HG02588 (cell line): ENCODE measurements around the gene CCDC85A.

Experiments
- ATAC-seq: cut with Tn5 transposase; IDR thresholded peaks from one replicate; pipeline ENCODE4 v1.9.1; 2021; ENCODE audit warnings: mild to moderate bottlenecking, moderate library complexity; ENCODE audit not compliant: unreplicated experiment

CCDC85A gene

DNA sequence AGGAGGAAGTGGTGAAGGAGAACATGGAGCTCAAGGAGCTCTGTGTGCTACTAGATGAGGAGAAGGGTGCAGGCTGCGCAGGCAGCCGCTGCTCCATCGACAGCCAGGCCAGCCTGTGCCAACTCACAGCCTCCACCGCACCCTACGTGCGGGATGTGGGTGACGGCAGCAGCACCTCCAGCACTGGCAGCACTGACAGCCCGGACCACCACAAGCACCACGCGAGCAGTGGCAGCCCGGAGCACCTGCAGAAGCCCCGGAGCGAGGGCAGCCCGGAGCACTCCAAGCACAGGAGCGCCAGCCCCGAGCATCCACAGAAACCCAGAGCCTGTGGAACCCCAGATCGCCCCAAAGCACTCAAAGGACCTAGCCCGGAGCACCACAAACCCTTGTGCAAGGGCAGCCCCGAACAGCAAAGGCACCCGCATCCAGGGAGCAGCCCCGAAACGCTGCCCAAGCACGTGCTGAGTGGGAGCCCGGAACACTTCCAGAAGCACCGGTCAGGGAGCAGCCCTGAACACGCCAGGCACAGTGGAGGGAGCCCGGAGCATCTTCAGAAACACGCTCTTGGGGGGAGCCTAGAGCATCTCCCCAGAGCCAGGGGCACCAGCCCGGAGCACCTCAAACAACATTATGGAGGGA lies 9.0 kb downstream of the CCDC85A start:
- ATAC-seq = no peak

DNA sequence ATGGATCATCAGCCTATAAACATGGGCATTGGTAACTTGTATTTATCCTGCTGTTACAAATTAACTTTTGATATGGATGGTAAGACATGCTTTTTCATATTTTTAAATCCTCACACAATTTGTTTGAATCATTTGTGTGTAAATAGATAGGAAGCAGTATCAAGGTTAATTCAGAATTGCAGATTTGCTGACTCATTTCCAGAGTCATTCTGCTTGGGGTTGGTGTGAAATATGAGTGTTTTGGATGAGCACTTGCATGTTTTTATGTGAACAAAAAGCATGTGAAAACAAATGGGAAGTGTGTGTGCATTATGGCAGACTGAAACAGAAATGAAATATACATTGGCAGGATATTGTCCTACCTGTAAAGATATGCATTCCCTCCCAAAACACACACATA lies 11.8 kb downstream of the CCDC85A start:
- ATAC-seq = no peak

GRCh38 chr2:56197816-56198215 lies 14.0 kb downstream of the CCDC85A start:
- no peak for ATAC-seq

DNA sequence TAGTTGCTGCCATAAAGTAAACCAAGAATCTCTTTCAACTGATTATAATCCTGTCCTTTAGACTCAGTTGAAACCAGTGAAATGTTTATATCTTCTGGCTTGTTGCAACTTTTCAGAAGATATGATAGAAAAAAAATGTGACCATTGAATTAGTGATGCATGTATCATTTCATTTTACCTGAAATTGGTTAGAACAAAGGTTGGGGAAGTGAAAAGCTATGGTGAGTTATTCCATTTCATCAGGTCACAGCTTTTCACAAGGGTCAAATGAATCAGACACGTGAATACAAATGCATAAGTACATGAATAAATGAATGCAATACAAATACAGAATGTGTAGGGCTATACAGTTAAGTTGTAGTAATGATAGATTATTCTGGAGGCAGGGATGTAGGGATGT lies 15.1 kb downstream of the CCDC85A start:
- ATAC-seq = no peak

- no peak for ATAC-seq
Observed at GRCh38 chr2:56199492-56199891, 15.7 kb downstream of the CCDC85A start.

DNA sequence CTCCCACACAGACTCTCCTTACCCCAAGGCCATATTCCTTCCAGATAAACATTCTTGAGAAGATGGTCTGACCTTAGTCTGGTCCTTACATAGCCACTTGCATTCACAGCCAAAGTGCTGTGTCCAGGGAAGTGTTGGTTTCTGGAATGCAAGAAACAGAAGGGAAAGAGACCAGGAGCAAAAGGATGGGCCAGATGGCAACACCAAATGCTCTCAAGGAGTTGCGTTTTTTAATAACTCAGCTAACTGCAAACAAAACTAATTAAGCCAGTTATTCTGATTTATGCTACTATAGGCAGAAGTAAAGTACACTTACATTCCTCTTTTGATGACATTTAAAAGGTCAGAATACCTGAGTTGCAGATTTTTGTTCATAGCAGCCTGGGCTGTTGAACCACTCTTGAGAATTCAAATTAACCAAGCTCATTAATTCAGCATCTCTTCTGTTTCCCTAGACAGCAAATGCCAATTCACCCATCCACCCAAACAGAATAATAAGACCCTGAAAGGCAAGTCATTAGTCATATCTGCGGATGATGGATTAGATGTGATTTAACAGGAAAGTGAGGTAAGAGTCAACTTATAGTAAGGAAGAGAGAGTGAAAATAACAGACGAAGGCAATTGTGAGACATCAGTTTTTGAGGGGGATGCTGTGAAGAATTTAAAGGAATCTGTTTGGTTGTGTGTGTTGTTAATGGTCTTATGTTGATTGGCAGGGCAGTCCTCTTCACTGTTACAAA lies 18.8 kb downstream of the CCDC85A start:
- no peak for ATAC-seq

DNA sequence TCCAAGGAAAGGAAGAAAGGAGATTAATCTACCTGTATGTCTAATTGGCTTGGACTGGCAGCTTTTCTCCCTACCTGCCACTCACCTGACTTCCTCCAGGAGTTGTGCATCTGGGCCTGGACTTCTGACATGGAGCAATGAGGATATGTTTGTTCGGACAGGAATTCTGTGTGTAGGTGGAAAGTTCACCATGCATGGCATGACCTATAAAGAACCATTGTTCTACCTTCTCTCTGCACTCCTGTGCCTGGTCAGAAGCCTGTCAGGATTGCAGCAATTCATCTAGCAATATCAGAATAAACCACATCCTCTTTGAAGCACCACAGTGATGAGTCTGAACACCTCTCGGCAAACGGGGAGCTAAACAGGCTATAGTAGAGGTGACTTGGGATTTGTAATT lies 20.8 kb downstream of the CCDC85A start:
- no peak for ATAC-seq

- no peak for ATAC-seq
Observed at GRCh38 chr2:56206250-56206649, 22.5 kb downstream of the CCDC85A start.

DNA sequence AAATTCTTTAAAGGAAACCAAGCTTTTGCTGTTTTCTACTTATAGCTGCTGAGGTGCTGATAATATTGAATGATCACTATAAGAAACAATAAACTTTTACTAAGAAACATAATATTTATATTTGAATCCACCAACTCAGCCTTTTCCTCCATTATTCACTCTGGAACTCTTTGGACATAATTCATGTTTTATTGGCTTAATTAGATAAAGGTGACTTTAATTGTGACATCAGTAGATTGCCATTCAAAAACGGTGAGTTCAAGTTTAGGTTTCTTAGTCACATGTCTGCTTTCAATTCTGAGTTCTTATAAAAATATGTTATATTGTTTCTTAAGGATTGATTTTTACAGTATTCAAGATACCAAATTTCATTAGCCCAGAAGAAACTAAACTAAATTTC lies 24.0 kb downstream of the CCDC85A start:
- no peak for ATAC-seq

DNA sequence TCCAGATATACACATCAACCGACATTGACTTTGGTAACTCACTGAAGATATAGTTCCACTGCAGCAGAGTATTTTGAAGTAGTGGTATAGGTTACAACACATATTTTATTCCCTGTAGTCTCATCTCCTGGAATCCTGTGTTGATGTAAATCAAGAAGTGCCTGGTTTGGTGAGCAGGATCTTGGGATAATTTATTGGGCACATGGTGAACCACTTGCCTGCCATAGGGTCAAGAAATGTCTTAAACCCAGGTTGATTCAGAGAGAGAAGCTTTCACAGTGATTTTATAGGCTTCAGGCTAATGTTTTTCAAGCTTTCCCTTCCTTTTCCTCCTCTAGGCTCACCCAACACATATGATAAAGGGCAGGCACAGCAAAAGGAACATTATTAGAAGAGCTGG lies 24.6 kb downstream of the CCDC85A start:
- no peak for ATAC-seq

- ATAC-seq = no peak
Observed at GRCh38 chr2:56209701-56210100, 25.9 kb downstream of the CCDC85A start.

DNA sequence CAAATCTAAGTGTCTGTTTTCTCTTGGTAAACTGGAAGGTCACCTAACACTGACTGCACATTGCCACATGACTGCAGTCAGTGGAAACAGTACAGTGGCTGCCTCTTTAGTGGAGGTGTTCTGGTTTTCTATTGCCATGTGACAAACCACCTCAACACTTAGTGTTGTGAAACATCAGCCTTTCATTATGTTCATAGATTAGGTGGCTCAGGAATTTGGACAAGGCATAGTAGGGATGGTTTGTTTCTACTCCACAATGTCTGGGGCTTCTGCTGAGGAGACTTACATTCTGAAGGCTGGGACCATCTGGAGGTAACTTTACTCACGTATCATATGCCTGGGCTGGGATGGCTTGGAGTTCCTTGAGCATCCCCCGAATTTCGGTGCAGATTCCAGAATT lies 26.5 kb downstream of the CCDC85A start:
- no peak for ATAC-seq

DNA sequence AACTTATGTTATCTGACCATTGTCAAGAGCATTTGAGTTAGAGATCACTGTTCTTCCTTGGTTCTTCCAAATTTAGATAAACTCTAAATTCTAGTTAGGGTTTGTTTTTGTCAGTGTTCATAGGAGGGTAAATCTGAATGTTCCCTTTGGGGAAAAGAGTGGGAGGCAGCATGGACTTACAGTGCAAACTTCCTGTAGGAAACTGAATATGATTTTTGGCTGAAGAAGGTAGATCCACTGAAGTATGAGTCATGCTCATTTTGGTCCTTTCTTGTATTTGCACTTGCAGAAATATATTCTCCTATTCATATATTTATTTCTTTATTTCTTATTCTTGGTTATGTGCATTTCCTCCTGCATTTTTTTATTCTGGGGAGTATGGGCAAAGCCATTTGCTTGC lies 27.3 kb downstream of the CCDC85A start:
- ATAC-seq = no peak

GRCh38 chr2:56215911-56216310 lies 32.1 kb downstream of the CCDC85A start:
- ATAC-seq = no peak

DNA sequence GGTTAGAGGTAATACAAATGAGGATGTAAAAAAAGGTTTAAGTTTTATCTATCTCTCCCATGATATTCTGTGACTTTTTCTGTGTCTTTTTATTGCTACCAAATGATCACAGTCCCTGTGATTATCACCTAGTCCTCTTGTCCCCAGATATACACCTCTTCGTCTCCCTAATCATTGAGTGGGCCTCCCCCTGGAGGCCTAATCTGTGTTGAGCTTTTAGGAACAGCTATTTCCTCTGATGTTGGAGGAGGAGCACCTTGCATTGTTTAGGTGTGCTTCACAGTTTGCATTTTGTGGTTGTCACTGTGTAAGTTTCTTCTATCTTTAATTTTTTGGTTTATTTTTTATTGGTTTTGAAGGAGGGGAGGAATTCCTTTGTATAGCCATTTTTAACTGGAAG lies 33.3 kb downstream of the CCDC85A start:
- no peak for ATAC-seq

- no peak for ATAC-seq
Observed at GRCh38 chr2:56222481-56222880, 38.7 kb downstream of the CCDC85A start.

GRCh38 chr2:56224316-56224715 lies 40.5 kb downstream of the CCDC85A start:
- ATAC-seq = no peak

- ATAC-seq = no peak
Observed at GRCh38 chr2:56227811-56228210, 44.0 kb downstream of the CCDC85A start.

- no peak for ATAC-seq
Observed at GRCh38 chr2:56229397-56230060, 45.7 kb downstream of the CCDC85A start.

DNA sequence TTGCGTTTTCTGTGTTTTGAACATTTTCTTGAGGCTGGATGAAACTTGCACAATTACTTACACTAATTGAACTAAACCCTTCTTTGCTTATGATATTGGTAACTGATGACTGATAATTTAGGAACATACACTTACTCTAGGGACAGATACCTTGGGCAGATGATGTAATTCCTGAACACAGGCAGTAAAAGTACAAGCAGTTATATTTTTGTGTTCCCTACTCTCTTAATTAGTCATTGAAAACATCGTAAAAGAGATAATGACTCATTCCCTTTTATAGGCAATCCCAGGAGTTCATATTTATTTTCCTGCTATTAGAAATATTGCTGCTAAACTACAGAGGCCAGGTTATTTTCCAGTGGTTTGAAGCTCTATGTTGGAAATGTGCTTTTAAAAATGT lies 46.4 kb downstream of the CCDC85A start:
- no peak for ATAC-seq

DNA sequence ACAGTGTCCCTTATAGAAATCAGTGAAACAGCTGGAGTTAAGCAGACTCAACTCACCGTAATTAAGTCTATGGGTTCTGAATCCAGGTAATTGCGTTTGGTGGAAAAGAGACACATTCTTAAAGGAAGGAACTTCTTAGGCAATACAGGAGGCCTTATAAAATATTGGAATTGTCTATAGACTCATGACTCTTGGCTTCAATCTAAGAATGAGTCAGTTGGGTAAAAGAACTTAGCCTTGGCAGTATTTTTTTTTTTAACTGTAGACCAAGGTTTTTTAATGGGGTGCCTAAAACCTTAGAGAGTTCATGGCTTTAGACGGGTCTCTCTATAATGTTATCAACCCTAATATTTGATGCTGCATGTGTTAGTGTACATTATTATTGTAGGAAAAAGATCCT lies 47.6 kb downstream of the CCDC85A start:
- no peak for ATAC-seq

GRCh38 chr2:56232912-56233311 lies 49.1 kb downstream of the CCDC85A start:
- no peak for ATAC-seq
